ENCODE results near the gene CCL17. TPM values are rescaled to one million over a fixed set of nuclear protein-coding genes. Genes with fewer than 3 reads are reported as not detected.
A peak's percentile ranks its signal among the peaks of the same experiment; 100 is the strongest.

The CCL17 gene
- total and polyA plus RNA-seq, 9 of the 15 experiments (the other 6 are each of a cell fraction or from before 2014, with no cell fraction given): not detected

DNA sequence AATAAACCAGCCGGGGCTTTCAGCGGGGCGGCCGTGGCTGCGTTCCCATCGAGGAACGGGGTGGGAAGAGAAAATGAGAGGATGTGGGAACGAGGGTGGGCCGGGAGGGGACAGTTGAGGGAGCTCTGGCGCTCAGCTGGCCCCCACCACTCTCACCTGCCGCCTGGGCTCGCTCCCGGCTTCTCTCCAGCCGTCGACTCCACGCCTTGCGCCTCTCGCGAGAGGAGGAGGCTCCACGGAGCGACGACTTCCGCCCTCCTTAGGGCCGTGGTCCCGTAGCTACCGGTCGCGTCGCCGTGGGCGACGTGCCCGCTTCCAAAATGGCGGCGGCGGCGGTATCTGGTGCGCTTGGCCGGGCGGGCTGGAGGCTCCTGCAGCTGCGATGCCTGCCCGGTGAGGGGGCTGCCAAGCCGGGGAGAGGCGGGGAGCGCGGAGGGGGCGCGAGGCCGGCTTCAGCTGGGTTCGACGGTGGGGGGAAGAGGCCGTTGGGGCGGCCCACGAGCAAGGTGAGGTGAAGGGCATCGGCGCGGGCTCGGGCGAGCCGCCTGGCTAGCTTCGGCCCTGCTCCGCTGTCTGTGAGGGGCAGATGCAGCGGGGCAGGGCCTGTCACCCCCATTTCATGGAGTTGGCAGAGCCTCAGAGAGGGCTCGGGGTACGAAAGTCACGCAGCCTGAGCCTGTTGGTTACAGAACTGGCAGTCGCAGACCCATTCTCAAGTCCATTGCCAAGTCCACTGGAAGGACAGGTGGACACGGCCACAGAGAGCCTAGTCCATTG lies 42.8 kb downstream of the CCL17 start, which contains the start of the genes CIAPIN1 and COQ9 (continued):
- TF ChIP-seq MNT (conservative IDR thresholded peaks at IDR 0.05) (peak; percentile 94 to 97), RBM22 (IDR thresholded peaks at IDR 0.05; ENCODE audit: low read depth, low read length, poor library complexity, severe bottlenecking) (peak; percentile 88), ZNF586 (CRISPR knock-in tag; conservative IDR thresholded peaks at IDR 0.05) (no peak), HDAC1 (IDR thresholded peaks at IDR 0.05) (peak in 1 of 2 experiments; percentile 93; a peak in 2 of 4 replicates), MLX (CRISPR knock-in tag; conservative IDR thresholded peaks at IDR 0.05) (no peak), CREM (IDR thresholded peaks at IDR 0.05; ENCODE audit: low read depth) (peak; percentile 98), ZNF239 (CRISPR knock-in tag; IDR thresholded peaks at IDR 0.05) (no peak), SUPT5H (IDR thresholded peaks at IDR 0.05) (peak; percentile 94), ATF7 (IDR thresholded peaks at IDR 0.05) (peak; percentile 72; the same call in 1 of the 2 replicates), ZFP30 (CRISPR knock-in tag; IDR thresholded peaks at IDR 0.05; ENCODE audit: borderline replicate concordance) (no peak), AFF4 (CRISPR knock-in tag; IDR thresholded peaks at IDR 0.05) (peak; percentile 70; the same call in 1 of the 2 replicates), ZNF696 (CRISPR knock-in tag; conservative IDR thresholded peaks at IDR 0.05) (no peak), PYGO2 (tag; IDR thresholded peaks at IDR 0.05) (no peak), CXXC5 (CRISPR knock-in tag; IDR thresholded peaks at IDR 0.05) (peak; percentile 98), CEBPB (tag; IDR thresholded peaks at IDR 0.05) (no peak), TAF1 (IDR thresholded peaks at IDR 0.05; ENCODE audit: control insufficient read depth, extremely low read depth, insufficient read depth, low read length, severe bottlenecking) (peak; percentile 100), PML (IDR thresholded peaks at IDR 0.05; ENCODE audit: low read length) (peak; percentile 68; the same call in 1 of the 2 replicates), ZNF140 (CRISPR knock-in tag; IDR thresholded peaks at IDR 0.05) (no peak)
- TF ChIP-seq, protein P1, sequence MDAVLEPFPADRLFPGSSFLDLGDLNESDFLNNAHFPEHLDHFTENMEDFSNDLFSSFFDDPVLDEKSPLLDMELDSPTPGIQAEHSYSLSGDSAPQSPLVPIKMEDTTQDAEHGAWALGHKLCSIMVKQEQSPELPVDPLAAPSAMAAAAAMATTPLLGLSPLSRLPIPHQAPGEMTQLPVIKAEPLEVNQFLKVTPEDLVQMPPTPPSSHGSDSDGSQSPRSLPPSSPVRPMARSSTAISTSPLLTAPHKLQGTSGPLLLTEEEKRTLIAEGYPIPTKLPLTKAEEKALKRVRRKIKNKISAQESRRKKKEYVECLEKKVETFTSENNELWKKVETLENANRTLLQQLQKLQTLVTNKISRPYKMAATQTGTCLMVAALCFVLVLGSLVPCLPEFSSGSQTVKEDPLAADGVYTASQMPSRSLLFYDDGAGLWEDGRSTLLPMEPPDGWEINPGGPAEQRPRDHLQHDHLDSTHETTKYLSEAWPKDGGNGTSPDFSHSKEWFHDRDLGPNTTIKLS (IDR thresholded peaks at IDR 0.05; ENCODE audit: borderline replicate concordance, low read depth): peak; percentile 83
